PC-3 (cell line): Measurements from ENCODE around the gene SLC35F1.

Experiments
- EZH2 ChIP-seq: fragments of 300-600 bp; sonication (generic); IDR thresholded peaks from one replicate; pipeline ENCODE4 v1.6.1; 2017; ENCODE audit warnings: antibody characterized with exemption, mild to moderate bottlenecking, low read length; ENCODE audit not compliant: unreplicated experiment
- EZH2phosphoT487 ChIP-seq: fragments of 300-600 bp; sonication (generic); IDR thresholded peaks from 2 replicates; pipeline ENCODE4 v1.6.1; 2018; ENCODE audit warnings: mild to moderate bottlenecking, antibody characterized with exemption, low read length, borderline replicate concordance
- TF ChIP-seq, protein P1 (sequence below): fragments of 300-600 bp; sonication (generic); conservative IDR thresholded peaks from 2 replicates; pipeline ENCODE4 v1.5.1; 2017; ENCODE audit warnings: antibody characterized with exemption, low read depth, mild to moderate bottlenecking, low read length

GRCh38 chr6:118292558-118292957 lies 385.5 kb downstream of the SLC35F1 start:
- TF ChIP-seq, protein P1, sequence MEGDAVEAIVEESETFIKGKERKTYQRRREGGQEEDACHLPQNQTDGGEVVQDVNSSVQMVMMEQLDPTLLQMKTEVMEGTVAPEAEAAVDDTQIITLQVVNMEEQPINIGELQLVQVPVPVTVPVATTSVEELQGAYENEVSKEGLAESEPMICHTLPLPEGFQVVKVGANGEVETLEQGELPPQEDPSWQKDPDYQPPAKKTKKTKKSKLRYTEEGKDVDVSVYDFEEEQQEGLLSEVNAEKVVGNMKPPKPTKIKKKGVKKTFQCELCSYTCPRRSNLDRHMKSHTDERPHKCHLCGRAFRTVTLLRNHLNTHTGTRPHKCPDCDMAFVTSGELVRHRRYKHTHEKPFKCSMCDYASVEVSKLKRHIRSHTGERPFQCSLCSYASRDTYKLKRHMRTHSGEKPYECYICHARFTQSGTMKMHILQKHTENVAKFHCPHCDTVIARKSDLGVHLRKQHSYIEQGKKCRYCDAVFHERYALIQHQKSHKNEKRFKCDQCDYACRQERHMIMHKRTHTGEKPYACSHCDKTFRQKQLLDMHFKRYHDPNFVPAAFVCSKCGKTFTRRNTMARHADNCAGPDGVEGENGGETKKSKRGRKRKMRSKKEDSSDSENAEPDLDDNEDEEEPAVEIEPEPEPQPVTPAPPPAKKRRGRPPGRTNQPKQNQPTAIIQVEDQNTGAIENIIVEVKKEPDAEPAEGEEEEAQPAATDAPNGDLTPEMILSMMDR, result no peak
- no peak for TF ChIP-seq EZH2
- TF ChIP-seq EZH2phosphoT487, result no peak
